H9 (cell line): Measurements from ENCODE around the gene ATP8B4. TPM values are rescaled to one million over a fixed set of nuclear protein-coding genes. Genes with fewer than 3 reads are reported as not detected.

Experiments
- DNase-seq: peaks from one replicate; pipeline ENCODE4 v3.0.0-alpha.2; 2017
- H2AFZ ChIP-seq: one replicate; pipeline ENCODE4 v1.6.1; 2013; ENCODE audit warnings: mild to moderate bottlenecking, low read length, control low read depth, moderate library complexity
- H2AK5ac ChIP-seq: 2 replicates; pipeline ENCODE4 v1.6.1; 2013; ENCODE audit warnings: low read length, control low read depth, mixed read lengths; ENCODE audit not compliant: insufficient read length
- H2BK120ac ChIP-seq: one replicate; pipeline ENCODE4 v1.6.1; 2013; ENCODE audit warnings: low read depth, mild to moderate bottlenecking, low read length, control low read depth, inconsistent platforms; ENCODE audit not compliant: poor library complexity, severe bottlenecking
- H2BK12ac ChIP-seq: 2 replicates; pipeline ENCODE4 v1.6.1; 2013; ENCODE audit warnings: low read length, control low read depth, mixed read lengths, low read depth; ENCODE audit not compliant: insufficient read length
- H2BK15ac ChIP-seq: 2 replicates; pipeline ENCODE4 v1.6.1; 2013; ENCODE audit warnings: low read depth, low read length, control low read depth
- H2BK20ac ChIP-seq: one replicate; pipeline ENCODE4 v1.6.1; 2013; ENCODE audit warnings: low read depth, mild to moderate bottlenecking, low read length, control low read depth, inconsistent platforms; ENCODE audit not compliant: poor library complexity, severe bottlenecking
- H2BK5ac ChIP-seq: 2 replicates; pipeline ENCODE4 v1.6.1; 2013; ENCODE audit warnings: low read length, control low read depth, mixed read lengths; ENCODE audit not compliant: insufficient read length
- H3K14ac ChIP-seq: 2 replicates; pipeline ENCODE4 v1.6.1; 2013; ENCODE audit warnings: low read length, control low read depth; ENCODE audit not compliant: insufficient read depth
- H3K18ac ChIP-seq: 2 replicates; pipeline ENCODE4 v1.6.1; 2013; ENCODE audit warnings: low read depth, mild to moderate bottlenecking, mixed read lengths, low read length, control low read depth; ENCODE audit not compliant: insufficient read length
- H3K23ac ChIP-seq: 2 replicates; pipeline ENCODE4 v1.6.1; 2013; ENCODE audit warnings: low read length, control low read depth, mixed read lengths, low read depth; ENCODE audit not compliant: insufficient read length
- H3K23me2 ChIP-seq: 2 replicates; pipeline ENCODE4 v1.6.1; 2013; ENCODE audit warnings: low read depth, mild to moderate bottlenecking, mixed read lengths, low read length, control low read depth; ENCODE audit not compliant: insufficient read length, poor library complexity, severe bottlenecking
- H3K27ac ChIP-seq: 2 replicates; pipeline ENCODE4 v1.5.1; 2013; ENCODE audit warnings: low read length, control low read depth, mixed read lengths, low read depth; ENCODE audit not compliant: insufficient read length
- H3K27me3 ChIP-seq: 2 replicates; pipeline ENCODE4 v1.6.1; 2013; ENCODE audit warnings: low read length, control low read depth, inconsistent platforms; ENCODE audit not compliant: insufficient read depth
- H3K4ac ChIP-seq: 2 replicates; pipeline ENCODE4 v1.6.1; 2013; ENCODE audit warnings: low read depth, mild to moderate bottlenecking, control low read depth, inconsistent platforms, low read length, moderate library complexity
- H3K4me1 ChIP-seq: 2 replicates; pipeline ENCODE4 v1.6.1; 2013; ENCODE audit warnings: low read length, control low read depth, inconsistent platforms; ENCODE audit not compliant: insufficient read depth
- H3K4me2 ChIP-seq: 2 replicates; pipeline ENCODE4 v1.6.1; 2013; ENCODE audit warnings: low read length, control low read depth, mixed read lengths; ENCODE audit not compliant: insufficient read length, insufficient read depth
- H3K56ac ChIP-seq: 2 replicates; pipeline ENCODE4 v1.6.1; 2013; ENCODE audit warnings: low read depth, mild to moderate bottlenecking, mixed read lengths, low read length, control low read depth; ENCODE audit not compliant: insufficient read length
- H3K79me1 ChIP-seq: 2 replicates; pipeline ENCODE4 v1.6.1; 2013; ENCODE audit warnings: low read depth, mild to moderate bottlenecking, moderate library complexity, low read length, control low read depth, inconsistent platforms; ENCODE audit not compliant: insufficient read depth, poor library complexity, severe bottlenecking
- H3K79me2 ChIP-seq: 2 replicates; pipeline ENCODE4 v1.6.1; 2013; ENCODE audit warnings: low read length, control low read depth, inconsistent platforms; ENCODE audit not compliant: insufficient read depth
- H3K9ac ChIP-seq: 2 replicates; pipeline ENCODE4 v1.6.1; 2013; ENCODE audit warnings: low read length, control low read depth, mixed read lengths; ENCODE audit not compliant: insufficient read length; ENCODE audit errors: extremely low read depth
- H3K9me3 ChIP-seq: one replicate; pipeline ENCODE4 v1.6.1; 2013; ENCODE audit warnings: low read depth, low read length, inconsistent platforms; ENCODE audit not compliant: control insufficient read depth
- H3T11ph ChIP-seq: one replicate; pipeline ENCODE4 v1.6.1; 2013; ENCODE audit warnings: mild to moderate bottlenecking, low read length, control low read depth, inconsistent platforms
- H4K20me1 ChIP-seq: one replicate; pipeline ENCODE4 v1.6.1; 2013; ENCODE audit not compliant: control insufficient read depth, insufficient read length, insufficient read depth
- H4K5ac ChIP-seq: 2 replicates; pipeline ENCODE4 v1.6.1; 2013; ENCODE audit warnings: low read depth, mild to moderate bottlenecking, mixed read lengths, low read length, control low read depth; ENCODE audit not compliant: insufficient read length
- H4K8ac ChIP-seq: replicated peaks from 2 replicates; pipeline ENCODE4 v1.6.1; 2013; ENCODE audit warnings: low read length, control low read depth, mixed read lengths, low read depth; ENCODE audit not compliant: insufficient read length
- H4K91ac ChIP-seq: 2 replicates; pipeline ENCODE4 v1.6.1; 2013; ENCODE audit warnings: low read depth, mild to moderate bottlenecking, moderate library complexity, mixed read lengths, low read length, control low read depth; ENCODE audit not compliant: insufficient read length
- H3K27ac Mint-ChIP-seq, 3 experiments: 2 replicates in 2 of 3; 3 replicates in 1 of 3; pipeline ENCODE4 v1.8.0; 2020 to 2021; ENCODE audit warnings: mixed read lengths in 3 of 3, mild to moderate bottlenecking in 1 of 3, moderate library complexity in 1 of 3
- H3K27me3 Mint-ChIP-seq: 2 replicates; pipeline ENCODE4 v1.8.0; 2021; ENCODE audit warnings: low read depth, mild to moderate bottlenecking, moderate library complexity, mixed read lengths
- H3K36me3 Mint-ChIP-seq, 3 experiments: 2 replicates in 2 of 3; 3 replicates in 1 of 3; pipeline ENCODE4 v1.8.0; 2020 to 2021; ENCODE audit warnings: low read depth in 3 of 3, mixed read lengths in 3 of 3; ENCODE audit not compliant: insufficient read depth in 1 of 3
- H3K4me1 Mint-ChIP-seq, 2 experiments: 2 replicates each; pipeline ENCODE4 v1.8.0; 2020; ENCODE audit warnings: mixed read lengths in 2 of 2
- H3K4me3 Mint-ChIP-seq, 2 experiments: 2 replicates in 1 of 2; 3 replicates in 1 of 2; pipeline ENCODE4 v1.8.0; 2020 to 2021; ENCODE audit warnings: mild to moderate bottlenecking in 2 of 2, mixed read lengths in 2 of 2, moderate library complexity in 1 of 2
- H3K9me3 Mint-ChIP-seq, 2 experiments: 2 replicates in 1 of 2; 3 replicates in 1 of 2; pipeline ENCODE4 v1.8.0; 2020; ENCODE audit warnings: mild to moderate bottlenecking in 2 of 2, mixed read lengths in 2 of 2, moderate library complexity in 1 of 2
- WGBS: extraction: QIAGEN DNeasy Blood & Tissue Kit; methylation state at CpG from one replicate; pipeline ENCODE4 v1.1.7; 2013; ENCODE audit warnings: missing lambda C conversion rate, low lambda C conversion rate, mixed read lengths; ENCODE audit not compliant: insufficient read length; ENCODE audit errors: extremely low coverage; 5-methylcytosine and 5-hydroxymethylcytosine counted together
- total RNA-seq: library from RNA; stranded (reverse); gene quantifications from 2 replicates; pipeline ENCODE4 v1.2.1, GENCODE V29; 2021
- TF ChIP-seq, protein P1 (sequence below): fragments of 200-600 bp; sonication (generic); conservative IDR thresholded peaks from 3 replicates; pipeline ENCODE4 v1.8.0; 2021; ENCODE audit warnings: antibody characterized with exemption, mild to moderate bottlenecking

The ATP8B4 gene
- total RNA-seq, 1 experiment from 2014 or later, result 0.52 TPM

DNA sequence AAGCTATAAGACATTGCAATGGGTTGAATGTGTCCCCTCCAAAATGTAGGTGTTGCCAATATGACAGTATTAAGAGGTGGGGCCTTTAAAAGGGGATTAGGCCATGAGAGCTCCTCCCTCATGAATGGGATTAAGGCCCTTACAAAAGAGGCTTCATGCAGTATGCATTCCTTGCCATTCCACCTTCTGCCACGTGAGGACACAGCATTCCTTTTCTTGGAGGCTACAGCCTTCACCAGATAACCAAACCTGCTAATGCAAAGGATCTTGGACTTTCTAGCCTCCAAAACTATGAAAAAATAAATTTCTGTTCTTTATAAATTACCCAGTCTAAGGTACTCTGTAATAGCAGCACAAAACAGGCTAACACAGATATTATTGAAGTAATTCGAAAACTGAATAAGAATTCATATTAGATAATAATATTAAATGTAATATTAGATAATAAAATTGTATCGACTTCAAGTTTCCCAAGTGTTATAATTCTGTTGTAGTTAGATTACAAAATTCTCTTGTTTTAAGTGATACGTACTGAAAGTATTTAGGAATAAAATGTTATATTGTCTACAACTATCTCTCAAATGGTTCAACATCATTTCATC is 29.4 kb upstream of the ATP8B4 start:
- no peak overlapping the region for H4K5ac ChIP-seq
- no peaks in the 10 kb centered on the region for H3K4me1 ChIP-seq
- no peak overlapping the region for H3K4ac ChIP-seq
- H3K9me3 ChIP-seq, result no peaks in the 10 kb centered on the region
- H3K56ac ChIP-seq, result no peak overlapping the region
- H3K79me2 ChIP-seq, result no peaks in the 10 kb centered on the region
- no peak overlapping the region for H3K27ac ChIP-seq
- Mint-ChIP-seq H3K9me3 (no peaks in the 10 kb centered on the region), H3K27ac (no peak overlapping the region), H3K4me3 (no peak overlapping the region), H3K36me3 (no peaks in the 10 kb centered on the region), H3K27me3 (no peaks in the 10 kb centered on the region), H3K4me1 (peaks cover 9 to 10% of the 10 kb centered on the region in 2 experiments)
- no peak overlapping the region for H4K8ac ChIP-seq
- TF ChIP-seq, protein P1, sequence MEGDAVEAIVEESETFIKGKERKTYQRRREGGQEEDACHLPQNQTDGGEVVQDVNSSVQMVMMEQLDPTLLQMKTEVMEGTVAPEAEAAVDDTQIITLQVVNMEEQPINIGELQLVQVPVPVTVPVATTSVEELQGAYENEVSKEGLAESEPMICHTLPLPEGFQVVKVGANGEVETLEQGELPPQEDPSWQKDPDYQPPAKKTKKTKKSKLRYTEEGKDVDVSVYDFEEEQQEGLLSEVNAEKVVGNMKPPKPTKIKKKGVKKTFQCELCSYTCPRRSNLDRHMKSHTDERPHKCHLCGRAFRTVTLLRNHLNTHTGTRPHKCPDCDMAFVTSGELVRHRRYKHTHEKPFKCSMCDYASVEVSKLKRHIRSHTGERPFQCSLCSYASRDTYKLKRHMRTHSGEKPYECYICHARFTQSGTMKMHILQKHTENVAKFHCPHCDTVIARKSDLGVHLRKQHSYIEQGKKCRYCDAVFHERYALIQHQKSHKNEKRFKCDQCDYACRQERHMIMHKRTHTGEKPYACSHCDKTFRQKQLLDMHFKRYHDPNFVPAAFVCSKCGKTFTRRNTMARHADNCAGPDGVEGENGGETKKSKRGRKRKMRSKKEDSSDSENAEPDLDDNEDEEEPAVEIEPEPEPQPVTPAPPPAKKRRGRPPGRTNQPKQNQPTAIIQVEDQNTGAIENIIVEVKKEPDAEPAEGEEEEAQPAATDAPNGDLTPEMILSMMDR, result peak; percentile 73
- no peak overlapping the region for H2BK5ac ChIP-seq
- H2BK120ac ChIP-seq, result no peak overlapping the region
- H3K14ac ChIP-seq, result no peak overlapping the region
- no peak overlapping the region for H2BK12ac ChIP-seq
- no peak overlapping the region for H4K91ac ChIP-seq
- H2AFZ ChIP-seq, result no peak overlapping the region
- H3K23me2 ChIP-seq, result no peaks in the 10 kb centered on the region
- H3K27me3 ChIP-seq, result no peaks in the 10 kb centered on the region
- no peaks in the 10 kb centered on the region for H4K20me1 ChIP-seq
- no peak overlapping the region for H3K9ac ChIP-seq
- no peaks in the 10 kb centered on the region for H3K79me1 ChIP-seq
- no peak overlapping the region for H3K23ac ChIP-seq
- H2BK15ac ChIP-seq, result no peak overlapping the region
- H3K4me2 ChIP-seq, result no peak overlapping the region
- no peak overlapping the region for H3K18ac ChIP-seq
- no peak overlapping the region for H2BK20ac ChIP-seq
- peak; percentile 76 for DNase-seq
- no CpG with 5 or more reads among the region's 4 CpGs for WGBS
- H2AK5ac ChIP-seq, result no peak overlapping the region
- no peak overlapping the region for H3T11ph ChIP-seq
